ENCODE measurements around the gene PPP1R9A. TPM values are rescaled to one million over a fixed set of nuclear protein-coding genes. Genes with fewer than 3 reads are reported as not detected.

PPP1R9A gene
- total RNA-seq, 1 donor from 2014 or later: 19.9 TPM

- no peaks in the 10 kb centered on the region for H3K27me3 ChIP-seq (ENCODE audit: control insufficient read depth, insufficient read depth, low read length)
- TF ChIP-seq CTCF (IDR thresholded peaks at IDR 0.05; ENCODE audit: insufficient read depth, low read length, poor library complexity, severe bottlenecking): no peak
- no peak for DNase-seq (ENCODE audit: low read depth)
- H3K4me3 ChIP-seq (ENCODE audit: low read depth, low read length): no peak overlapping the region
- H3K36me3 ChIP-seq (ENCODE audit: control insufficient read depth, insufficient read depth, low read length): no peaks in the 10 kb centered on the region
Measured at GRCh38 chr7:95102662-95103061, 195.3 kb downstream of the PPP1R9A start.

- H3K4me3 ChIP-seq (ENCODE audit: low read depth, low read length): no peak overlapping the region
- DNase-seq (ENCODE audit: low read depth): peak; percentile 93
- no peak for TF ChIP-seq CTCF (IDR thresholded peaks at IDR 0.05; ENCODE audit: insufficient read depth, low read length, poor library complexity, severe bottlenecking)
- H3K27me3 ChIP-seq (ENCODE audit: control insufficient read depth, insufficient read depth, low read length): no peaks in the 10 kb centered on the region
- no peaks in the 10 kb centered on the region for H3K36me3 ChIP-seq (ENCODE audit: control insufficient read depth, insufficient read depth, low read length)
Measured at GRCh38 chr7:95104739-95105138, 197.3 kb downstream of the PPP1R9A start.

GRCh38 chr7:95105627-95106026, 198.2 kb downstream of the PPP1R9A start:
- H3K27me3 ChIP-seq (ENCODE audit: control insufficient read depth, insufficient read depth, low read length): no peaks in the 10 kb centered on the region
- H3K36me3 ChIP-seq (ENCODE audit: control insufficient read depth, insufficient read depth, low read length): no peaks in the 10 kb centered on the region

DNA sequence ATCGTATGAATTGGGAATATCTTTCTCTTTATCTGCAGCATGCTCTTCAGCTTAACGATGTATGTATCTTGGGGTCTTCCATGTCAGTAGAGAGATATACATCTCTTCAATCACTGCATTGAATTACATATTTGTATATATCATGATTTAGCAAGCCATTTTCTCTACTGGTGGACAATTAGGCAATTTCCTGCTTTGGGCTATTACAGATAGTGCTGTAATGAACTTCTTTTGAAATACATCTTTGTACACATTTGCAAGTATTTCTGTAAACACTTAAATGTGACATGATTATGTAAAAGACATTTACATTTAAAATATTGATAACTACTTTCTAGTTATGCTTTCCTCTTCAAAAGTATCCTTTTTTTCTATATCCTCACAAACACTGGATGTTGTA, 199.0 kb downstream of the PPP1R9A start:
- no peaks in the 10 kb centered on the region for H3K27me3 ChIP-seq (ENCODE audit: control insufficient read depth, insufficient read depth, low read length)
- DNase-seq (ENCODE audit: low read depth): no peak
- no peak overlapping the region for H3K4me3 ChIP-seq (ENCODE audit: low read depth, low read length)
- TF ChIP-seq CTCF (IDR thresholded peaks at IDR 0.05; ENCODE audit: insufficient read depth, low read length, poor library complexity, severe bottlenecking): no peak
- no peaks in the 10 kb centered on the region for H3K36me3 ChIP-seq (ENCODE audit: control insufficient read depth, insufficient read depth, low read length)

More at GRCh38 chr7:95105627-95106026, 198.2 kb downstream of the PPP1R9A start:
- H3K4me3 ChIP-seq (ENCODE audit: low read depth, low read length): no peak overlapping the region
- TF ChIP-seq CTCF (IDR thresholded peaks at IDR 0.05; ENCODE audit: insufficient read depth, low read length, poor library complexity, severe bottlenecking): no peak
- no peak for DNase-seq (ENCODE audit: low read depth)

DNA sequence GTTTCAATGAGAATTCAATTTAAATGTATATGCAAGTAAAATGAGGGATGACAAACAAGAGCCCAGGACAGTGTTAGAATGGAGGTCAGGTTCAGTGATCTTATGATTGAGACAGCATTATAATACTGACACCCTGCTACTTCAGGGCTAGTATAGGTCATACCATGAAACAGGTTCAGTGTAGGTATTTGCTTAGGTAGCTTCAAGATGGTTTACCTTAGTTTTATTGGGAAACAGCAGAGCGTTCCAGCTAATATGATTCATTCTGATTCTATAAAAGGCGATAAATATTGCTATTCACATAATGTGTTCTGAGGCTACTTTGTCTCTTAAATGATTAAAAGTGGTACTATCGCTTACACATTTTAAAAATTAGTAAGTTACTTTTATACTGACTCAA, 203.3 kb downstream of the PPP1R9A start:
- H3K36me3 ChIP-seq (ENCODE audit: control insufficient read depth, insufficient read depth, low read length): no peaks in the 10 kb centered on the region
- TF ChIP-seq CTCF (IDR thresholded peaks at IDR 0.05; ENCODE audit: insufficient read depth, low read length, poor library complexity, severe bottlenecking): no peak
- DNase-seq (ENCODE audit: low read depth): no peak
- no peaks in the 10 kb centered on the region for H3K27me3 ChIP-seq (ENCODE audit: control insufficient read depth, insufficient read depth, low read length)
- H3K4me3 ChIP-seq (ENCODE audit: low read depth, low read length): no peak overlapping the region

DNA sequence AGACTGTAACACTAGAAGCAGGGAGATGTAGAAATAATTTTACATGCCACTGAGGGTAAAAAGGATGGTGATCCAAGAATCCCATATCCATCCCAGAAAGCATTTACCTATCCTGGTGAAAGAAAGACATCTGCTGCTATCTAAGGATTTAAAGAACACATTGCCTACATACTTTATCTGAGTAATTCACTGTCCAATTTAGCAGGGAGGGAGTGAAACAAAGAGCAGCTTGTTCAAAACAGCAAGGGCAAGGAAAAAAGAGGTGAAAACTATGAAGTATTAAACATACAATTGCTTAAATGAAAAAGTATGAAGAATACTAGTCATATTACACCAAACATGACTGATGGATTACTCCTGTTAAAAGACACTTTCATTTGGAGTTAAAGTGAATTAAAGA, 206.2 kb downstream of the PPP1R9A start:
- DNase-seq (ENCODE audit: low read depth): no peak
- Histone ChIP-seq H3K27me3 (ENCODE audit: control insufficient read depth, insufficient read depth, low read length) (no peaks in the 10 kb centered on the region), H3K36me3 (ENCODE audit: control insufficient read depth, insufficient read depth, low read length) (no peaks in the 10 kb centered on the region), H3K4me3 (ENCODE audit: low read depth, low read length) (no peak overlapping the region)
- no peak for TF ChIP-seq CTCF (IDR thresholded peaks at IDR 0.05; ENCODE audit: insufficient read depth, low read length, poor library complexity, severe bottlenecking)

Measured in kidney epithelial cell (primary cell).